Esophagus mucosa (tissue), 1 donor: ENCODE data around the gene IL24. TPM values are rescaled to one million over a fixed set of nuclear protein-coding genes. Genes with fewer than 3 reads are reported as not detected.

ENCODE experiments used
- ATAC-seq: fragments of 200-7000 bp; cut with Tn5 transposase; one replicate; pipeline ENCODE4 v1.9.1; 2020
- total RNA-seq: library from RNA; stranded (reverse); gene quantifications from one replicate; pipeline ENCODE4 v1.2.4, GENCODE V29; 2023
- donor health status: DM: yes; HTN: yes; CAD: no.

Gene IL24
- total RNA-seq, 1 donor from 2014 or later = 0.12 TPM

DNA sequence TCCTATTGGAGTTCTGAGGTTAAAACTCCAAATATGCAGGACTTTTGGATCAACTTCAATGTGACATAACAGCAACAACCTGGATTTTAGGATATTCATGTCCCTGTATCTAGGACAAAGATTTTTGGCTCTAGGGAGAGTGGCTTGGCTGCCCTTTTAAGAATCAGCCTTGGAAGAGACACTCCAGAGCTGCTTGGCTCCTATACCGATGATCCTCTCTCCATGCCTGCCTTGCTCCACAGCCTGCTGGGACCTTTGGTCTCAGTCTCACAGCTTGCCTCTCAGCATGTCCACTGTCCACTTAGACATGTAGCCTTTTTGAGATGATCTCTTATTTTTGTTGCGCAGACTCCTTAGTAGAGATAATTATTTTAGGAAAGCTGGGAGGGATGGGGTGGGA lies 29.0 kb downstream of the IL24 start:
- ATAC-seq = no peak

DNA sequence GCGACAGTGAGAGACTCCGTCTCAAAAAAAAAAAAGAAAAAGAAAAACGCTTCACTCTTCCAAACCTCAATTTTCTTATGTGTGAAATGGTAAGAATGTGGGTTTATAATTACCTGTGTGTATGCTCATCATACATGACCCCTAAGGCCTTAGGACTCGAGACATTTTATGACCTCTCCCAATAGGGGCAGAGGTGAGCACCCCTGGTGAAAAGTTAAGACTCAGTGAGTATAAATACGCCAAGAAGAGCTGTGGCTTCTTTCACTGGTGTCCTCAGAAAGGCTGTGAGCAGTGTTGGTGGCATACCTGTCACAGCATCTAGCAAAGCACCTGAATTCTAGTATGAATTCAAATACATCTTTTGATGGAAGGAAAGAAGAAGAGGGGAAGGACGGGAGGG lies 32.3 kb downstream of the IL24 start:
- no peak for ATAC-seq

DNA sequence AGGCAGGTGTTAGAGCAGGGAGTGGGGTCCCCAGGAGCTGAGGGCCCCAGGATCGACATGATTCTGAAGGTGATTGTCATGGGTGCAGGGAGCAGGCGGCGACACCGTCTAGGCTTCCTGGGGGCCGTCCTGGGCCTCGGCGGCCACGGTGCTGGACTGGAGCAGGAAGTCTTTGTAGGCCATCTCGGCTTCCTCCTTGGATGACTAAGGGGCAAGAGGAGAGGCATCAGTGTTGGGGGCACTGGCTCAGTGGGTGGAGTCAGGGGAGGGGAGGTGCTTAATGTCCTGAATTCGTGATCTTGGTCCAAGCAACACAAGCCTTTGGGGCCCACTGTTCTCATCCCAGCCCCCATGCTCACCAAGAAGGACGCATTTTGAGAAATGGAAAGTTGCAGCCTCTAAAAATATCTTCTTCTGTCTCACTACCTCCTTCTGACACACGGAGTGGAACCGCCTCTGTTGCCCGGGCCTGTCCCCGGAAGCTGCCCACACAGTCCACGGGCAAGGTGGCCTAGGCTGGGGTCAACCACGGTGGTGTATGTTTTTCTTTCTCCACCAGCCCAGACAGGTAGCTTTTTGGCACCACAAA lies 33.1 kb downstream of the IL24 start:
- peak; percentile 44 for ATAC-seq

DNA sequence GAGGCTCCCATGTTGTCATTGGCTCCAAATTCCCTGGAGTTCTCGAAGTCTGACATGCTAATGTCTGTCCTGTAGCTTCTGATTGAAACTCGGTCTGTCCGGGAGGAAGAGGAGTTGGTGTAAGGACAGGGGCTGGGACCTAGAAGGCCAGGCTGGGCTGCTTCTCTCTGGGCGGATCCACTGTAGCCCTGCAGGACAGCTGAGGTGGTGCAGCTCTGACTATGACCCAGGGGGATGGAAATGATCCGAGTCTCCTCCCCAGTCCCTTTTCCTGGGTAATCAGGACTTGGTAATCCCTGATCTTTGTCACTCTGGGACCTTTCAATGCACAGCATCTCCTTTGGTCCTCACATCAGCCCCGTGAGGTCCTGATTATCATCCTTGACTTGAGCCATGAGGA lies 34.5 kb downstream of the IL24 start:
- no peak for ATAC-seq

DNA sequence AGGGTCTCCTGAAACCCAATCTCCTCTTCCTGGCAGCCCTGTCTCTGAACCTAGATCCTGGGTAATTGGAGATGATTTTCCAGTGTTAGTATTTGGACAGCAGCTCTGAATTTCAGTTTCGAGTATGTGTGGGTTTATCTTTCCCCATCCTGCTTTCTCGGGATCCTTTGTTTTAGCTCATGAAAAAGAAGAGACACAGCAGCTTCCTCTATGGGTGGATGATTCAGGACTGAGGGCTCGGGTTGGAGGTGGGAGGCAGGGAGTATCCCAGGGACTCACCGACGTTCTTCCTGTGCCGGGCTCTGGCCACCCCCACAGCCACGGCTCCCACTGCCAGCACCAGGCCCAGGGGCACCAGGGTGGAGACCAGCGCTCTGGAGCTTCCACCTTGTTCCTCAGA lies 34.9 kb downstream of the IL24 start:
- no peak for ATAC-seq

DNA sequence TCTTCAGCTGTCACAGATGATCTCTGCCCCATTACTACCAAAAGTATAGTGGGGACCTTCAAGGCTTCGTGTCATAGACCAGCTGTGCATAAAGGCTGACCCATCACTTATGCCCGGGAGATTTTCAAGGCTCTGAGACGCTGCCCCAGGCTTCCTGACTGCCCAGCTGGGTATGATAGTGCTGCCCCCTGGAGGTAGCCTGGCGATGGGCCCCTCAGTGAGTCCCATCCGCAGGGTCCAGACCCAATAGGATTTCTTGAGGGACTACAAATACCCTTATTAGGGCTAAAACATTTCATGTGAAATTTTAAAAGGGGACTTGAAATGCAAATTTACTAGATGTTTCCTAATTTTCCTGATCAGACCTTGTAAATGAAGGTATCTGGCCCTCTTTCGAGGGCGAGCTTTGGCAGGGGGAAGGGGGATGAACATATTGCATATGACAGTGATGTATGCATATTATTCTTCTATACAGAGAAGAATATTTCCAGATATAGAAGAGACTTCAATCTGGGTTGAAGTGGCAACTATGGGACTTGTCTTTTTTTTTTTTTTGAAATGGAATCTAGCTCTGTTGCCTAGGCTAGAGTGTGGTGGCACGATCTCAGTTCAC lies 36.2 kb downstream of the IL24 start:
- no peak for ATAC-seq

DNA sequence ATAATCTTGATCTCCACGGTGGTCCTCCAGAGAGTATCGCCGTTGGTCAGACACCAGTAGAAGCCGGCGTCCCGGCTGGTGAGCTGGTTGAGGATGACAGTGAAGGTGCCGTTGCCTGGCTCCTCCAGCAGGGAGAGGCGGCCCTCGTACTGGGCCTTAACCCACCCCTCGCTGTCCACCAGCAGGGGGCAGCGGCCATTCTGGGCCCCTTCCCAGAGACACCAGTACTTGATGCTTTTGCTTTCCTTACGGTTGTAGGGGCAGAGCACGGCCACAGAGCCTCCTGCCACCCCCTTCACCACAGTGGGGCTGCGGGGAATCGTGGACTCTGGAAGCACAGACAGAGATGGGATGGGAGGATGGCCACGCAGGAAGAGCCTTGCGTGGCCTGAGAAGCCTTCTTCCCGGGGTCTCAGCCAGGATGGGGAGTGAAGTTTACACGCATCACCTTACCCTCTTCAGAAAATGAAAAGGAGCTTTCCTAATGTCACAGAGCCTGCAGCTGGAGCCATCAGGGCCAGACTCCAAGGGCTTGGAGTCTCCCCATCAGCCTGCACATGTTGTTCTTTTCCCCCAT lies 38.3 kb downstream of the IL24 start:
- no peak for ATAC-seq

DNA sequence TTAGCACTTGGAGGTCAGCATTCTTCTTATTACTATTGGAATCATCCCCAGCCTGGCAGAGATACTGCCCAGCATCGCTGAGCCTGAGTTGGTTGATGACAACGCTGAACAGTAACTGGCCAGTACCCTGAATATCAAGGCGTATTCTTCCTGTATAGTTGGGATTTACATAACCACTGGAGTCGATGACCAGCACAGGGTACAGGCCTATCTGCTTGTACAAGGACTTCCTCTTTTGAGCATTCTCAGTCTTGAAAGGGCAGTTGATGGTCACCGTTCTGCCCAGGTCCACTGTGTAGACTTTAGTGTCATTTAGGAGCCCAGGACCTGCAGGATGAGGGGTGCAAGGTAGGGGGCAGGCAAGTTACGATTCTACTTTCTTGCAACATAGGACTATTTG lies 40.2 kb downstream of the IL24 start:
- ATAC-seq = no peak

DNA sequence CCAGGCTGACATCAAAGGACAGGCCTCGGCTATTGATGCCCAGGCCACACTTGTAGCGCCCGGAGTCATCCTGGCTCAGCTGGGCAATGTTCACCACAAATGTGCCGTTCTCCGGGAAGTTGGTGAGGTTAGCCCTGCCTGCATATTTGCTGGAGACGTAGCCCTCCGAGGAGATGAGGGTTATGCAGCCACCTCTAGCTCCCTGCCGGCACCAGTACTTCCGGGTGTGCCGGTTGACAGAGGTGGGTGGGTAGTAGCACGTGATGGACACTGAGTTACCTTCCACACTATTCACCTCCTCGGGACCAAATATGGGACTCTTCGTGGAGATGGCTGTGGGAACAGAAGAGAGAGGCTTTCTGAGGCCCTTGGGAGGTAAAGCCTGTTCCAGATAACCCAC lies 41.9 kb downstream of the IL24 start:
- ATAC-seq = no peak

DNA sequence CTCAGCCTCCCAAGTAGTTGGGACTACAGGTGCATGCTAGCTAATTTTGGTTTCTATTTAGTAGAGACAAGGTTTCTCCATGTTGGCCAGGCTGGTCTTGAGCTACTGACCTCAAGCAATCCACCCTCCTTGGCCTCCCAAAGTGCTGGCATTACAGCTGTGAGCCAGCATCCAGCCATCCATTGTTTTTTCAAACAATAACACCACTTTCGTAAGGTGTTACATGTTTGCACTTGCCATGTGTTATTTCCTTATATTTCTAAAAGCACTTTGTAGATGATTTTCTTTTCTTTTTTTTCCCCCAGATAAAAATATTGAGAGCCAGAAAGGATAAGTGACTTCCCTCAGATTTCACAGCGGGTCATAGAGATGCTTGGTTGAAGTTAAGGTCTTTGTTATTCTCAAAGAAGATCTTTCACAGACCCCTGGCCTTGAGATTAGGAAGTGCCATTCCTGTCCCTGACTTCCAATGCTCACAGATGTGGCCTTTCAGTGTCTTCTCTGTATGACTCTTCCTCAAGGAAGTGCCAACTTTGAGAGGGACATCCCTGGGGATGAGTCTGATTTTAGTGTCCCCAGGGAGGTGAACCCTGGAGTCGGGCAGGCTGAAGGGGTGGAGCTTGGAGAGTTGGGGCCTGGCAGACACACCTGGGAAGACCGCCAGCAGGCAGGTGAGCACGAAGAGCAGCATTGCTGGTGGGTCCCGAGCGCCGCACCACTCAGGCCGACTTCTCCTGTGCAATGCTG lies 42.8 kb downstream of the IL24 start:
- ATAC-seq = peak; percentile 36

DNA sequence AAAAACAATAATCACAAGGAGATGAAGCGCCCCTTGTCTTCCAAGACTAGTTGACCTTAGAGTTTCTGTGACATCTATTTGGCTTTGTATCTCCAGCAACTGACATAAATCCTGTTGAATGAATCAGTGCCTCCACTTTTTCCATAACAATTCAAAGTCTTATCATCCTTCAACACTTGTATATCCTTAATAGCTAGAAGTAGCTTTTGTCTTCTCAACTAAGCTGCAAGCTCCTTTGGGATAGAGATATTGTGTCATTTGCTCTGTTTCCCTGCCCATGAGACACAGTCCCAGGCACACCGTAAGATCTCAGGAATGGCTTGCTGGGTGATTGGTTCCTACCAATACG lies 43.3 kb downstream of the IL24 start:
- ATAC-seq = no peak

DNA sequence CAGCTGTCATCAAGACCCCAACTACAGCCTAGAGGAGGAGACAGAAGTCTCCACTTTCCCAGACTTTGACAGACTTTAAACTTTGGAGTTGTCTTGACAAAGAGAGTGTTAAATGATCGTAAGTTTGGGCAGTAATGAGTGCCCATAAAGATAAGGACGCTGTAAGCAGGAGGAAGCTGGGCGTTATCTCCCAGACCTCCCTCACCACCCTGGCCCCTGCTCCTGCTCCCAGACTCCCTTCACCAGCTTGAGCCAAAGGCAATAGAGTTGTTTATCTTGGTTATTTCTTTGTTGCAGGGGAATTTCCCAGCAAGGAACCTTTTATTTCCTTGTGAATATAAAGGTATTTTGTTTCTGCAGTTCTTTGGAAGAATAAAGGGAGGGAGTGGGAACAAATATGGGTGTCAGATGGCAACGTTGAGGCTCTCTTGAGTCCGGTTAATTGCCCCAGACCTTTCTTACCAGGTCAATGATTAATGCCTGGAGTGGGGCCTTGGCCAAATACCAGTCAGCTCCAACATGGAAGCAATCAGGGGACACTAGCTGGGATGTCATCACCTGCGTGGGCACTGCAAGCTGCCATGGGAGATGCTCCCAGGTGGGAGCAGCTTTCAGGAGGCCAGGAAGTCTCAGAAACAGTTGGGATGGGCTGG lies 44.6 kb downstream of the IL24 start:
- ATAC-seq = no peak

DNA sequence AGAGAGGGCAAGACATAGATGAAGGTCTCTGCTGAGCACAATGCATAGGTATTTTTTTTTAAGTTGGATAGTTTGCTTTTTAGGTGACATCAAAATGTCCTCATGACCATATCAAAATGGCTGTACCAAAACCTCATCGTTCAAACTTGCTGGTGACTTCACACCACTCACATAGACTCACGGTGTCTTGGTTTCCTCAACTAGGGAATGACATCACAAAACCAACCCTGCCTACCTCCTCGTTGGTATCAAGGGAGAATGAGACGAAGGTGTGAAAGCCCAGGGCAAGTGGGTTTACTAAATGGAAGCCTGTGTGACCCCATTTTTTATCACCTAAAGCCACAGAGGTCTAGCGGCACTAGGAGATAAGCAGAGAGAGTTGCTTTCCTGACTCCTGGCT lies 47.5 kb downstream of the IL24 start:
- no peak for ATAC-seq

DNA sequence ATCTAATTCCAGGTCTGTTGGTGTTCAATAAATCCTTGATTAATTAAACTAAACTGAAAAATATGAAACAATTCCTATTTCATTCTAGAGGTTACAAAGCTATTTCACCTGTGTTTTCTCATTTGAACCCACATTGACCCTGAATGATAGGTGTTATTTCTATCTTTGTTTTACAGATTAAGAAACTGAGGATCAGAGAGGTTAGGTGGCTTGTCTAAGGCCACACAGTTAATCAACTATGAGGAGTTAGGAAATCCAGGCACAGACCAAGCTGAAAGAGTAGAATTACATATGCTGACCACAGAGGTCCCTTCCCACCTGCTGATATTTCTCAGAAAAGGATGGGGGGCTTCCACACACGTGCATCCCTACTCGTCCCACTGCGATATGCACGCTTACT lies 48.5 kb downstream of the IL24 start:
- ATAC-seq = no peak

DNA sequence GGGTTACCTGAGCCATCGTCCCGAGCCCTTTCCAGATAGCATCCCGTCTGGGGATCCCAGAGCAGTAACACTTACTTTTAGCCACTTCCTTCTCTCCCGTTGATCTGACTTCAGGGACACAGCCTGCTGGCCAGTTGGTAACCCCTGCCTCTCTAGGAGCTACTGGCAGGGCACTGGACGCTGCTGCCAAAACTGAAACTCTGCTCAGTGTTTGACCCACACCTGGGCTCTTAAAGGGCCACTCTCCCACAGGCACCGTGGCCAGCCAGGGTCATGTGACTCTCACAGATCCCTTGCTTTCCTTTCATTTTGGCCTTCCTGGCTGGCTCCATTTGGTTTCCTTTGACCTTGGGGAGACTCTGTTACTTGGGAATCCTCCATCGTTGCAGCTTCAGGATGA lies 49.0 kb downstream of the IL24 start, which contains the start of gene PIGR:
TSS of gene PIGR (minus strand) at position 206 of the 400 bp plus-strand sequence. CDS start 5,935 bp downstream, outside the sequence.
- no peak for ATAC-seq

DNA sequence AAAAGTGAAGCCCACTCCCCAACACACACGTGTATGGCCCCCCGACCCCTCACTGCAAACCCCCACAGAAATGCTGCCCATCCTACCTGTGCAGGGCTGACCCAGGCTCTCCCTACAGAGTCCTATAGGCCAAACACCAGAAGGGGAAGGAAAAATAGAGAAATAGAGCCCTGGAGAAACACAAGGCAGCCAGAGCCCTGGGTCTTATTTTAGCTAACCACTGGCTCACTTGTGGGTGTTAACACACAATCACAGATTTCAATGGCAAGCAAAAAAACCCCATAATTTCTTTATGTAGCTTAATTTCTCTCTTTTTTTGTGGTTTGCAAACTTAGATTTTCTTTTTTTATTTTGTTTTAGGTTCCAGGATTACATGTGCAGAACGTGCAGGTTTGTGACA lies 50.0 kb downstream of the IL24 start:
- no peak for ATAC-seq

DNA sequence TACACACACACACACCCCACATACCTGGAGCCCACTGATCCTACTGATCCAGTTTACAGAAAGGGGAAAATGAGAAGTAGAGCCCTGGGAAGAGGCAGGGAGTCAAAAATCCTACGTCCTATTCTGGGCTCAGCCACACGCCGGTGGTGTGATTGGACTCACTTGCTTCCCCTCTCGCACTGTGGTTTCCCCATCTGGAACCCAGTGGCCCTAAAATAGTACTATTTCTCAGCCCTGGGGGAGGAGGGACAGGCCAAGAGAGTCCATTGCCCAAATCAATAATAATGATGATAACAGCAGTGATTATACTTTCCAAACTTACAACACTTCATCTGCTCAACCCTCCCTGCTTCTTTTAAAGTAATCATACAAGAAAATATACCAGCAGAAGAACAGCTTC lies 52.0 kb downstream of the IL24 start:
- ATAC-seq = no peak

DNA sequence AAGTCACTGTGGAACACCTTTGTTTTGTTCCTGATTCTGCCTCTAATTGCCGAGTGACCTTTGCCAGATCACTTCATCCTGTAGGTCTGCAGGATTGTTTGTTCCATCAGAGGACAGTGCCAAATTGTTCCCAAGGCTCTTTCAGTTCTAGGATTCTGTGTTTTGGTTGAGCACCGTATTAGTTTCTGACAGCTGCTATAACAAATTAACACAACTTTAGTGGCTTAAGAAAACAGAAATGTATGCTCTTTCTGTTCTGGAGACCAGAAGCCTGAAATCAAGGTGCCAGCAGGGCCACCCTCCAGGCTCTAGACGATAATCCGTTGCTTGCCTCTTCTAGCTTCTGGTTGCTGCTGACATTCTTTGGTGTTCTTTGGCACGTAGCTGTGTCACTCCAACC lies 52.4 kb downstream of the IL24 start:
- ATAC-seq = no peak

DNA sequence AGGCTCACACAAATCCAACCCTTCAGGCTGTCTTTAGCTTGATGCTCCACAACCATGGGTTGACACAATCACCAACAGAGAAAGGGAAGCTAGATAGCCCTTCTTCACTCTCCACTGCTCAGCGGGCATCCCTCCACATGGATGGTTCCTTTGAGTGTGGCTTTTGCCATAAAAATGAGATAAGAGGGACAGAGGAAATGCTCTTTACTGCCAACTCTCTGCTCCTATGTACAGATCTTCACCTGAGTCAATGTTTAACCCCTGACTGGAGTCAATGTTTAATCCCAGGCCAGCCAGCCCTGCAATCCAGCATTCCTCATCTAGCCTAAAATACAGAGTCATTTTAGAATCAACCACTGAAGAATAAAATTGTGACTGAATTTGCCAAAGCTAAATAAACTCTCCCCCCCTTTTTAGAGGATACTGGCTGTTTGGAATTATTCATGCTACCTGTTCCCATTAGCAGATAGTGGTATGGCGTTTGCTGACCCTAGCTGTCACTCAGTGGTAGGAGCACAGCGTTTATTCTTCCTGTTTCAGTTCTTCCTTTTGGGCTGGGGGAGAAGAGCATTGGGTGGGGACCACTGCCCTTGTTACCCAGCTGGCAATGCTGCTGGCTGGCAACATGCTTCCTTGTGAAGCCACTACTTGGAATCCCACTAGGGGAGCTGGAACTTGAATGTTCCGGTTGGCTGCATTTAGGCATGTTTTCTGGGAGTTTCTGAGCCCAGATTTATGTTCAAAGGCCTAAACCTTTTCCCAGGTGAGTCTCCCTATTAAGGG lies 54.3 kb downstream of the IL24 start:
- ATAC-seq = no peak

DNA sequence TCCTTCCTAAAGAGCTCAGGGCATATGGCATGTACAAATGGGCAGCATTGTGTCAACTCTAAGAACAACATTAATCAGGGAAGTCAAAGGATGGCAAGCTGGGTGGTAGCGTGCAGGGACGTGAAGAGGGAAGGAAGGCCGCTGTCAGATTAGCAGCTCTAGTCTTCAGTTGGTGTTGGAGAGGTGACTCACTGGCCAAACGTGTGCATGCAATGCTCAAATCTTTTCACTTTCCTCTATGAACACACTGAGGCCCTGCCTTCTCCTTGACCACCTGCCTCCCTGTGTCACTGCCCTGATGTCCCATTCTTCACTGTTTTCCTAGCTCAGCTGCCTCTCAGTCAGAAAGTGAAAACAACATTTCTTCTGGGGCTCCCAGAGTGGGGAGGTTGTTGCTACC lies 54.9 kb downstream of the IL24 start:
- peak; percentile 78 for ATAC-seq

DNA sequence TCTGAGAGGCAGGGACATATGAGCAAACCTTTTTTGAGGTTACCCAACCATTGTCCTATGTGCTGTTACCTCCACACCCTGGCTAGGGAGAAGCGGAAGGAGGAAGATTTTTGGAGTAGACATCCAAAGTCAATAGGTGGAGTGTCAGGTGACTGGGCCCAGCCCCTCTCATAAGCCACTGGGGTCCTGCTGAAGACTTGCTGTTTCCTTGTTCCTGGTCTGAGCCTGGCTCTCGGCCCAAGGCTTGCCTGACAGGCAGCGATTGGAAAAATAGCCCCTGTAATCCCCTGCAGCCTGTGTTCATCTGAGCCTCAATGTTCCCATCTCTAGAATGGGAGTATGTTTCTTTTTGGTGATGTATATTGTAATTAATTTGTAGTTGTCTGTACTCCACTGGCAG lies 55.9 kb downstream of the IL24 start:
- peak; percentile 87 for ATAC-seq

DNA sequence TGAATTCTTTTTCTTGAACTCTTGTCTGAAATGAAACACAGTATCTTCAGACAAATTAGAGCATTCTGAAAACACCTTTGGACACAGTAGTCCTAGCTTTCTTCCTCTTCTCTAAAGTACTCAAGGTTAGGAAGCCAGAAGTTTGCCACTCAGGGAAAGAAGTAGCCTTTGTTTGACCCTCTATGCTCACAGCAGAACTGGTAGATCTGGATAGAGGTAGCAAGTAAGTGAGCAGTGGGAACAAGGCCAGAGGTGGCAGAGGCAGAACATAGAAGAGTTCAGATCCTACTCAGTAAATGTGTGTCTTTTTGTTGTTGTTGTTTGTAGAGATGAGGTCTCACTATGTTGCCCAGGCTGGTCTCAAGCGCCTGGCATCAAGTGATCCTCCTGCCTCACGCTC lies 56.4 kb downstream of the IL24 start:
- peak; percentile 73 for ATAC-seq
